Right kidney (tissue), 1 donor: ENCODE measurements around the gene POLD2.
A peak's percentile ranks its signal among the peaks of the same experiment; 100 is the strongest.

Source experiments
- DNase-seq: peaks from one replicate; pipeline ENCODE4 v3.0.0-alpha.2; 2016

Gene POLD2

GRCh38 chr7:44081266-44081748 lies 42.0 kb downstream of the POLD2 start:
- DNase-seq = no peak

DNA sequence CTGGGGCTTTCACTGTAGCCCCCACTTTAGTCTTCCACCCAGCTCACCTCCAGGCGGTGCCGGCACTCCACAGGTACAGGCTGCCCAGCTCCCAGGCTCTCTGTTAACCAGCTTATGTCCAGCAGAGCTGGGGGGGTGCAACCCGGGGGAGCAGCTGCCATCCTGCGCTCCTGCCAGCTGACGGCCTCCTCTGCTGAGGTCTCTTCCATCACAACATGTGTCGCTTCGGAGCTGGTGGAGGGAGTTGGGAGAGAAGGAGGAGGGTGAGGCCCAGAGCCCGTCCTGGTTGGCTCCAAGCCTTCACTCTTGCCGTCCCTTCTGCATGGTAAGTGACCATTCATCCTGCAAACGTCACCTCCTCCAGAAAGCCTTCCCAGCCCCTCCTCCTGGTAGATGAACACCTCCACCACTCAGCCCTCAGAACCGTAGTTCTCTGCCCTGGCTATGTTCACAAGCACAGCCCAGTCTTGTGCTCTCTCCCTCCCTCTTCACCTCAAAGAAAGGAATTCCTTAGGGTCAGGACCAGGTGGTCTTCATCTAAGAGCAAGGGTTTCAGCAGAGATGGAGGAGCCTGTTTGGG lies 42.6 kb downstream of the POLD2 start:
- no peak for DNase-seq

DNA sequence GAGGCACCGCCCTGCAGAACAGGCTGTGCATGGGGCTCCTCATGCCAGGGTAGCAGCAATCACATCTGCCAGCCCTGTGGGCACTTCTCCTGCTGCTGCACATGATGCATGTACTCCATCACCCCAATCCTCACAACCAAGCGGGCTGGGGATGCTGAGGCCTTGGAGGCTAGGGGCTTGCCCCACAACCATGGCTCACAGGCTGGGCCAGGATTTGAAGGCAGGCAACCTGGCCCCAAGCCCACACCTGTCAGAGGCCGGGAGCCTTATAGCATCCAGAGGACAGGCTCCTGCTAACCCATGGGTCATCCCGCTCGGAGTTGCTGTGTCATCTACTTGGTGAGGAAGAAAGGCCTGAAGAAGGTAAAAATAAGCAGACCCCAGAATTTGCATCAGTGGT lies 43.2 kb downstream of the POLD2 start:
- DNase-seq = no peak

DNA sequence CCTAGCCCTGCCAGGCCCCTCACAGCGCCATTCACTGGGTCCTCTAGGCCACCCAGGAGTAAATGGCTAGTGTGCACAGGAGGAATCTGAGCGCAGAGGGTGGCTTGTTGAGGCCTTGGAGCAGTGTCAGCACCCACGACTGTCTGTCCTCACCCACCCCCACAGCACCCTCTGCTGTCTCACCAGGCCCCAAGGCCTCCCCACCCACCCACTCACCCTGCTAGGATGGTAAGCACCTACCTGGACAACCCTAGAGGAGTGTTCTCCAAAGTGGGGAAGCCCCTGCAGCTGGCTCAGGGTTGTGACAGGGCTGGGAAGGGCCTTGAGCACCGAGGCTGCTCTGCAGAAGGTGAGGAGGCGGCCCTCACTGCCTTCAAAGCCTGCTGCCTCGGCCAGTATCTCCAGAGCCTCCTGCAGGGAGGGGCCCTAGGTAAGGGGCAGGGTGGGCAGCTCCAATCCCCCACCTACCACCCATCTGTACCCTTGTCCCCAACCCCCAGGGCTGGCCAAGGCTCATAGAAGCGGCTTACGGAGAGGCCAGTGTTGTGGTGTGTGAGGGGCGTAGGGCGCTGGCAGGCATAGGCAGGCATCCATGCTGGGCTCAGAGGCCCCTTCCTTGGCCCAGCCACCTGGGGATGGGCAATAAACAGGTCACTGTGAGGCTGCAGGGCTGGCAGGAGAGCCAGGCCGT lies 43.9 kb downstream of the POLD2 start:
- DNase-seq = no peak

- DNase-seq = peak; percentile 58
These were observed 44.8 kb downstream of the POLD2 start for GRCh38 chr7:44078521-44078920.

GRCh38 chr7:44077681-44078091 lies 45.7 kb downstream of the POLD2 start:
- no peak for DNase-seq

DNA sequence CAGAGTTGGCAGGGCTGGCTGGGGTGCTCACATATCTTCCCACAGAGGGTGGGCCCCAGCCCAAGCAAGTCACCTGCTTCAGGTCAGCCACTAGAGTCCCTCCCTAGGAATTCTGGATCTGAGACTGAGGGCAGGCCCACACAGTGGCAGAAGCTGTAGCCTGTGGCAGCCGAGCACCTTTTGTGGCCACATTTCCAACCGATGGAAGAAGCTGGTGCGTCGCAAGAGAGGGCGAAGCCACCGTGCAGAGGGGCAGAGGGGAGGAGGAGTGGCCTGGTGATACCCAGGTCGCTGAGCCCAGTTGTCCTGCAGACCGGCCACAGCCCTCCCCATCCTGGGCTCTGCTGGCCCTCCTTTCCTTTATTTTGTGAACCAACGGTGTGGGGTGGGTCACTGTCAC lies 46.3 kb downstream of the POLD2 start:
- no peak for DNase-seq

DNA sequence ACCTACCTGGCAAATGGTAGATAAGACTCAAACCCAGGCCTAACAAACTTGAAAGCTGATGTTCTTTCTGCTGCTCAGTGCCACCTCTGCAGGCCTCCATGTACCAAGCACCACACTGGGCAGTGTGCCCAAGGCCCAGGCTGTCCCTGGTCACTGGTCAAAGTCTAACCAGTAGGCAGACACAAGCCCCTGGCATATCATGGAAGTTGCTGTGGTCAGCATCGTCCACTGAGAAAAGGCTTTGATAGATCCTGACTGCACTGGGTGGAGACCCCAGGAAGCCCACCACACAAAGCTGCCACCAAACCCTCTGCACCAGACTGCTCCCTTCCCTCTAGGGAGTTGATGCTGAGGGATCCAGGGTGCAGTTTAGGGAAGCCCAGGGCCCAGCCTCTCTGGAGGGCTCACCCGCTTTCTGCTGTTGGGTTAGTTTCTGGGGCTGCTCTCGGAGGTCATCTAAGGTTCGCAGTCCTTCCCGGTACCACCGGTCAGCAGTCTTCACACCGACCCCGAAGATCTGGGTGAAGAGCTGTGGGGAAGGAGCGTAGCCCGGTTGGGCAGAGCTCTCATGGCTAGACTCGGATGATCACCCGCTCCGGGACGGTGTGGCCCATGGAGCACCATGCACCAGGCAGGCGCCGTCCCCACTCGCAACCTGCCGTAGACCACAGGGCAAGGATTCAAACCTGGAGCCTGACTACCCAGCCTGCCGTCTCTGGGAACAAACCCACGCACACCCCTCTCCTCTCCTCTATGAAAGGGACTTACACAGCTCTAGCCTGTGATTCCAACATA lies 47.0 kb downstream of the POLD2 start:
- DNase-seq = no peak

DNA sequence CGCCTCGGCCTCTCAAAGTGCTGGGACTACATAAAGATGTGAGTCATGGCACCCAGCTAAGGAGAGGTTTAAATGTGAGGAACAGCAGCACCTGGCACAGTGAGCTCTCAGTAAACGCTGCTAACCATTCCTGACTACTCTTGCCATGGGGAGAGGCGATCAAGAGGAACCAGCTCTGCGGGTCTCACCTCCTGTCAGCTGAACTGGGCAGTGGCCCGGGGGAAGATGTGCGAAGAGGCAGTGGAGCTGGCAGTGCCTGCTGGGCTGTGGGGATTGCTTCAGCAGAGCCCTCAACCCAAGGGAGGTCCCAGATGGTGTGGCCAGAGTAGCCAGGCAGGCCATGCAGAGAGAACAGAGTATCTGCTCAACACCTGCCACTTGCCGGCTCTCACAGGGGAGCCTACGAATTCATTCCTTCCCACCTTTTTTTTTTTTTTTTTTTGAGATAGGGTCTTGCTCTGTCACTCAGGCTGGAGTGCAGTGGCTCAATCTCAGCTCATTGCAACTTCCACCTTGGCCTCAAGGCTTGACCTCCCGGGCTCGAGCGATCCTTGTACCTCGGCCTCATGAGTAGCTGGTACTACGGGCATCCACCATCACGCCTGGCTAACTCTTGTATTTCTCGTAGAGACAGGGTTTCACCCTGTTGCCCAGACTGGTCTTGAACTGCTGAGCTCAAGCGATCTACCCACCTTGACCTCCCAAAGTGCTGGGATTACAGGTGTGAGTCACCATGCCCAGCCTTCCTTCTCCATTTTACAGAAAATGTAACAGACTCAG lies 47.9 kb downstream of the POLD2 start:
- no peak for DNase-seq

DNA sequence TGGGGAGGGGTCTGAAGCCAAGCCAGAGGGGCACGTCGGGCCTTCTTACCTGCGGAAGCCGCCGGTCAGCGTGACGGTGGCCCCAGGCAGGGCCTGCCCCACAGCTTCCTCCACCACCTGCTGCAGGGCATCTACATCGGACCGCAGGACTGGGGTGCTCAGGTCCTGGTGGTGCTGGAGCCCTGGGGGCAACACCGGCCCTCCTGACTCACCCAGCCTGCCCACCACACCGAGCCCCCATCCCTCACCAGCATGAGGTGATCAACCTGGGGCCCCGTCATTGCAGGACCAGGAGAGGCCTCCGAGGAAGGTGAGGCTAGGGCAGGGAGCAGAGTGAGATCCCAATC lies 49.0 kb downstream of the POLD2 start:
- no peak for DNase-seq

DNA sequence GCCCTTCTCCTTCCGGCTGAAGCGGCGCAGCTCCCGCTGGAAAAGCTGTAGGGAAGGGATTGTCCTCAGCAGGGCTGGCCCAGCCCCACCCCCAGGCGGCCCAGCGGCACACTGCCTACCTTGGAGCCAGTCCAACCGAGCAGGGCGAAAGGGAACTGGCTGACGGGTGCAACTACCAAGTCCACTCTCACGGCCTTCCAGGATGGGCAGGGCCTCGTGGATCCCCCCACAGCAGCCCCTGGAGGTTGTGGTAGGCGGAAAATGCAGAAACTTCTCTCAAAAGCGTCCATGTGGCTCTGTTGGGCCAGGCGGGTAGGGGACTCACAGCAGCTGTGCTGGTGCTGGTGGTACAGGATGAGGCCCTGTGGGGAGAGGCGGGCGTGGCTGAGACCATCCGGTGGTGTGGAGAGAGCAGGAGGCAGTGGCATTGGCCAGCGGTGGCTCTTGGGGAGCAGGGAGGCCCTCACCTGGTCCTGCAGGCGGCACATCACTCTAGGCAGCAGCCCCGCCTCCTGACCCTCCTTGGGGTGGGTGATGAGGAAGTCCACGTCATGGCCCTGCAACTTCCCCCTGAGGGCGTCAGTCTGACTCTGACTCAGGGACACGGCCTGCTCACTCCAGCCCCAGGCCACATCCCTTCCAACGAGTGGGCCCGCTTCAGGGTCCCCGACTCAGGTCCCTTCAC lies 49.5 kb downstream of the POLD2 start:
- DNase-seq = no peak

DNA sequence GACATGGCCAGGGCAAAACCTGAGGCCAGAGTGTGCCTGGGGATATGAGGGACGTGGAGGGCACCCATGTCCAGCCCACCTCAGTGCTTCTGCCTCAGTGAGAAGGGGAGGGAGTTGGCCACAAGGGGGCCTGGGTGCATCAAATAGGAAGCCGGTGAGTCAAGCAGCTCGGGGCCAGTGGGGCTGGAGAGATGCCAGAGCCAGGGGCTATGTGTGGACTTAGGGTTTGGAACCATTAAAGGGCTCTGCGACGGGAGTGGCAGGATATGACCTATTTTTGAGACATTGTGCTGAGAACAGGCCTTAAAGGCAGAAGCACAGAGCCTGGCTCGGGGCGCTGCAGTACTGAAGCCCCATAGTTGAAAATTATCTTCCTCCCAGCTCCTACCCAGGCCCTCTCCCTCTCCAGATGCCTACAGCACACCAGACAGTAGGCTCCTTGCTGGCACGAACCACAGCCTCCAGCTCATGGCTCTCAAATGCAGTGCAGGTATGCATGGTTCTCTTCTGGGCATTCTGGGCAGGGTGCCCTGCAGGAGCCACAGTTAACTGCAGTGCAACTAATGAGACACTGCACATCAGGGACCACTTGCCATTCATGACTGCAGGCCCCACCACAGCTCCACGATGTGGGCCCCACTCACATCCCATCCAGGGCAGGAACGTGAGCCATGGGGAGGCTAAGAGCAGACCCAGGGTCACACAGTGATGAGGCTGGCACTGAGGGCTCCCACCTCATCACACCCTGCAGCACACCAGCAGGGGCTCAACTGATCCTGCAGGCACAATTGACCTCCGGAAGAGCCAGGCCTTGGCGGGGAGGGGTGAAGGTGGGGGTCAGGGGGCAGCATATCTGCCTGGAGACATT lies 50.8 kb downstream of the POLD2 start:
- no peak for DNase-seq

DNA sequence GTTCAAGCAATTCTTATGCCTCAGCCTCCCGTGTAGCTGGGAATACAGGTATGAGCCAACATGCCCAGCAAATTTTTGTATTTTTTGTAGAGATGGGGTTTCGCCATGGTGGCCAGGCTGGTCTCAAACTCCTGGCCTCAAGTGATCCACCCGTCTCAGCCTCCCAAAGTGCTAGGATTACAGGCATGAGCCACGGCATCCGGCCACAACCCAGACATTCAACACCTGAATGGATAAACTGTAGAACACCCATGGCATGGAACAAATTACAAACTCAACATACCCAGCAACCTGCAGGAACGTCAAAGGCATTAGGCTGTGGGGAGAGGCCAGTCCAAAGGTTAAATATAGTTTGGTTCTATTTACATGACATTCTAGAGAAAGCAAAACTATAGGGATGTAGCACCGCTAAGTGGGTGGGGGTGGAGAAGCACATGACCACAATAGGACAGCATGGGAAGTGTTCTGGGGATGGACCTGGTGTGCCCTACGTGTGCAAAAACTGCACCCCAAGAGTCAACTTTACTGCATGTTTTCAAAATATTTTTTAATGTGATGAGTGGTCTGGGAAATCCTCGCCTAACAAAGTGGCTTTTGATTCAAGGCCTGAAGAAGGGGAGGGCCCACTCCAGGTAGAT lies 51.5 kb downstream of the POLD2 start:
- no peak for DNase-seq

- no peak for DNase-seq
These were observed 55.3 kb downstream of the POLD2 start for GRCh38 chr7:44068054-44068453.

- DNase-seq = no peak
These were observed 56.0 kb downstream of the POLD2 start for GRCh38 chr7:44067064-44067951.

- no peak for DNase-seq
These were observed 56.8 kb downstream of the POLD2 start for GRCh38 chr7:44066494-44067063.

DNA sequence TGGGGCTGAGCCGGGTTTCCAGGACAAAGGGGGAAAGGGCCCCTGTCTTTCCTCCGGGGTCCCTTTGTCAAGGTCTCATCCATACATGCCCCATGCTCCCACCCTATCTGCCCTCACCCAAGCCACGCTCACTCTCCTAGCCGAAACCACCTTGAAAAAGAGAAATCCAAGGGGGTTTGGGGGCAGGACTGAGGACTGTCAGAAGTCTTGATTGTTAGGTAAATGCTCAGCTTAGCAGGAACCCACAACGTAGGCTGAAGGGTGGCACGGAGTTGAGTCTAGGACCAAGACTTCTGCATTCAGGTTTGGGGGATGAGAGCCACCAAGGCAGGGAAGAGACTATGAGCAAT lies 57.3 kb downstream of the POLD2 start:
- no peak for DNase-seq

GRCh38 chr7:44065431-44066110 lies 57.8 kb downstream of the POLD2 start, which contains the start of gene PGAM2:
Gene PGAM2, minus strand, starts transcription at chr7:44065567. Its CDS starts 38 bp downstream, at chr7:44065529.
- DNase-seq = no peak
